ENCODE measurements around the gene SOX11.

Gene SOX11

GRCh38 chr2:5683471-5683870 is 8.7 kb upstream of the SOX11 start:
- H3K4me3 ChIP-seq (replicated peaks; ENCODE audit: insufficient read depth, low read length) = no peak overlapping the region
- DNase-seq (ENCODE audit: low read depth in 1 of 2, low spot score in 1 of 2) = no peak
- no peak for TF ChIP-seq GABPA (IDR thresholded peaks at IDR 0.05; ENCODE audit: low read depth)
- TF ChIP-seq REST (IDR thresholded peaks at IDR 0.05; ENCODE audit: insufficient replicate concordance, low read depth) = no peak
- no peak for TF ChIP-seq POLR2AphosphoS5 (IDR thresholded peaks at IDR 0.05; ENCODE audit: low read depth)
- no peak for TF ChIP-seq SPI1 (IDR thresholded peaks at IDR 0.05; ENCODE audit: borderline replicate concordance, low read depth)
- TF ChIP-seq CTCF (IDR thresholded peaks at IDR 0.05; ENCODE audit: insufficient read depth, low read length) = no peak

GRCh38 chr2:5685225-5685624 is 7.0 kb upstream of the SOX11 start:
- TF ChIP-seq SPI1 (IDR thresholded peaks at IDR 0.05; ENCODE audit: borderline replicate concordance, low read depth) = no peak
- TF ChIP-seq POLR2AphosphoS5 (IDR thresholded peaks at IDR 0.05; ENCODE audit: low read depth) = no peak
- no peak for TF ChIP-seq REST (IDR thresholded peaks at IDR 0.05; ENCODE audit: insufficient replicate concordance, low read depth)
- TF ChIP-seq CTCF (IDR thresholded peaks at IDR 0.05; ENCODE audit: insufficient read depth, low read length) = no peak
- no peak for TF ChIP-seq GABPA (IDR thresholded peaks at IDR 0.05; ENCODE audit: low read depth)
- no peak for DNase-seq (ENCODE audit: low read depth in 1 of 2, low spot score in 1 of 2)
- H3K27me3 ChIP-seq (ENCODE audit: insufficient read depth, poor library complexity, severe bottlenecking) = peaks cover 8% of the 10 kb centered on the region
- no peak overlapping the region for H3K27ac ChIP-seq (replicated peaks)
- no peak overlapping the region for H3K4me3 ChIP-seq (replicated peaks; ENCODE audit: insufficient read depth, low read length)

More at GRCh38 chr2:5683471-5683870, 8.7 kb upstream of the SOX11 start:
- Histone ChIP-seq H3K27me3 (ENCODE audit: insufficient read depth, poor library complexity, severe bottlenecking) (no peaks in the 10 kb centered on the region), H3K27ac (replicated peaks) (no peak overlapping the region)

- H3K4me3 ChIP-seq (replicated peaks; ENCODE audit: insufficient read depth, low read length) = no peak overlapping the region
- peaks cover 9% of the 10 kb centered on the region for H3K27me3 ChIP-seq (ENCODE audit: insufficient read depth, poor library complexity, severe bottlenecking)
- DNase-seq (ENCODE audit: low read depth in 1 of 2, low spot score in 1 of 2) = no peak
- no peak for TF ChIP-seq REST (IDR thresholded peaks at IDR 0.05; ENCODE audit: insufficient replicate concordance, low read depth)
- TF ChIP-seq POLR2AphosphoS5 (IDR thresholded peaks at IDR 0.05; ENCODE audit: low read depth) = no peak
- no peak for TF ChIP-seq CTCF (IDR thresholded peaks at IDR 0.05; ENCODE audit: insufficient read depth, low read length)
- TF ChIP-seq SPI1 (IDR thresholded peaks at IDR 0.05; ENCODE audit: borderline replicate concordance, low read depth) = no peak
- no peak for TF ChIP-seq GABPA (IDR thresholded peaks at IDR 0.05; ENCODE audit: low read depth)
- H3K27ac ChIP-seq (replicated peaks) = no peak overlapping the region
These were observed 6.1 kb upstream of the SOX11 start for GRCh38 chr2:5686068-5686467.

All from HL-60 (cell line).